Adrenal gland (tissue), 5 donors: ENCODE data around the gene TANC1.

Source experiments
- CTCF ChIP-seq, 6 experiments: fragments of 450-650 bp in 4 of 6; fragments of 200-600 bp in 2 of 6; sonication (generic) in 1 of 6; IDR thresholded peaks; 1 replicate in 5 of 6; 2 replicates in 1 of 6; pipeline versions ENCODE4 v1.5.1 to v1.8.0; 2016 to 2021; ENCODE audit warnings: antibody characterized with exemption in 6 of 6, mild to moderate bottlenecking in 2 of 6, moderate library complexity in 1 of 6
- POLR2A ChIP-seq, 2 donors: fragments of 450-650 bp; IDR thresholded peaks; one replicate each; pipeline ENCODE4 v1.6.1; 2017; ENCODE audit warnings: antibody characterized with exemption in 2 of 2, mild to moderate bottlenecking in 2 of 2, moderate library complexity in 1 of 2
- donor health status: DM: no; HTN: no; CAD: no.

- no peak for TF ChIP-seq POLR2A (IDR thresholded peaks at IDR 0.05)
- no peak for TF ChIP-seq CTCF (IDR thresholded peaks at IDR 0.05)
These were observed 207.5 kb downstream of the TANC1 start for GRCh38 chr2:159175927-159176326.
